PFSK-1 (cell line): ENCODE measurements around the gene CISTR.

Source experiments
- FOXP2 ChIP-seq: optimal IDR thresholded peaks from 2 replicates; pipeline ENCODE3; 2011; ENCODE audit warnings: borderline replicate concordance, control low read depth, inconsistent platforms; ENCODE audit not compliant: insufficient read depth; ENCODE audit errors: extremely low read length, extremely low read depth
- POLR2AphosphoS5 ChIP-seq: IDR thresholded peaks from 2 replicates; pipeline ENCODE4 v1.6.1; 2012; ENCODE audit warnings: low read depth, mild to moderate bottlenecking, control low read depth, low read length, moderate library complexity
- REST ChIP-seq, 2 experiments: IDR thresholded peaks; 2 replicates each; pipeline versions ENCODE4 v1.6.1 to v1.8.0; 2011 to 2012; ENCODE audit warnings: low read depth in 2 of 2, low read length in 2 of 2, control low read depth in 1 of 2, inconsistent platforms in 1 of 2, mild to moderate bottlenecking in 1 of 2, moderate library complexity in 1 of 2; ENCODE audit not compliant: insufficient read depth in 1 of 2
- SIN3A ChIP-seq: IDR thresholded peaks from 2 replicates; pipeline ENCODE4 v1.6.1; 2012; ENCODE audit warnings: mild to moderate bottlenecking, low read length, moderate library complexity, borderline replicate concordance; ENCODE audit not compliant: insufficient read depth
- TAF1 ChIP-seq: IDR thresholded peaks from 2 replicates; pipeline ENCODE4 v1.6.1; 2012; ENCODE audit warnings: low read length, control low read depth, borderline replicate concordance; ENCODE audit not compliant: insufficient read depth

Gene CISTR

GRCh38 chr12:53782093-53782703, 30.4 kb upstream of the CISTR start:
- TF ChIP-seq POLR2AphosphoS5 (no peak), TAF1 (no peak), SIN3A (no peak), FOXP2 (no peak)

DNA sequence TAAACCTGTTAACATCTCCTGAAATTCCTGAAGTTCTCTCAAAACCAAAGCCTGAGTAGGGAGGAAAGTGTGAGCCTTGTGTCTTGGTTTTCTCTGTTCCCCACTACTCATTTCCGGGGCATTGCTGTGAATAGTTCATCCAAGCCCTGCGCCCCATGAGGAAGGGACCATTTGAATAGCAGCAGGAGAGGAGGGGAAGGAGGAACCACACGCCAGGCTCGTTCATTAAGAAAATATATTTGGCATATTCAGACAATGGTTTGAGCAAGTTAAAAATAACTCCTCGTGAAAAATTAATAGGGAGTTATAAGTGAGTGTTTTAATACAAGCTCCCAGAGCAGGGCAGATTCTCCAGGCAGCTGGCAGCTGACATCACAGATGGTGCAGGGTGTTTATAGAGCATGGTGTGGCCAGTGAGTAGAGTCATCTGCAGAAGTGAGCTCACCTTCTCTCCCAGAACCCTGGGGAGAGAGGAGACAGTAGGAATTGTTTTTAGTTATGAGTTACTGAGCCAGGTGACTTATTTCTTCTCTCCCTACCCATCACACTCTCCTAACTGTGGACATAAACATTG, 29.5 kb upstream of the CISTR start:
- no peak for TF ChIP-seq TAF1
- TF ChIP-seq POLR2AphosphoS5, result no peak
- no peak for TF ChIP-seq REST (IDR thresholded peaks at IDR 0.05; ENCODE audit: insufficient read depth in 1 of 2, low read depth in 2 of 2, low read length in 2 of 2)
- no peak for TF ChIP-seq FOXP2
- no peak for TF ChIP-seq SIN3A

- TF ChIP-seq TAF1 (no peak), REST (IDR thresholded peaks at IDR 0.05; ENCODE audit: insufficient read depth in 1 of 2, low read depth in 2 of 2, low read length in 2 of 2) (no peak)
Measured at GRCh38 chr12:53780323-53780722, 28.5 kb upstream of the CISTR start.

DNA sequence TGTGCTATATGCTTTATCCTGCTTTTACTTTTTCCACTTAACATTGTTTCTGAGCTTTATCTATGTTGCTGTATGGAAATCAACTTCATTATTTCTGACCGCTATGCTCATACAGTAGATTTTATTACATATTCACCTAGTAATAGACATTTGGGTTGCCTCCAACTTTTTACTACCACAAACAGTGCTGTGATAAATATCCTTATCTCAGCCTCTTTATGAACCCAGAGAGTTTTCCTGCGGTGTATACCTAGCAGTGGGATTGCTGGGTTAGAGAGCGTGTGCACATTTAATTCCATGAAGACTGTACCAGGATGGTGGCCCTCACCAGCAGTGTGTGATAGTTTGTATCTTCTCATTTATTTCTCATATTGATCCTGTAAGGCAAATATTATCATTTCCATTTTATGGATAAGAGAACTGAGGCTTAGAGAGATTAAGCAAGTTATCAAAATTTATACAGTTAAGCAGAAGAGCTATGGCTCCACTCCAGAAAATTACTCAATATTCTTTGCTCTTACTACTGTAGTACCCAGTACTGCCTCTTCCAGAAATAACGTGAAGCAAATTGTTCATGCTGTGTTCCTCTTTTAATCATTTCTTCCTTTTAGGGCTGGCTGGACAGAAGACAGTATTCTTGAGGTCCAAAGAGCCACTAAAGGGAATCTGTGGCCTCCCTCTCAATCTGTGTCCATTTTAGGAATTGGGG, 26.3 kb upstream of the CISTR start:
- TF ChIP-seq POLR2AphosphoS5 (no peak), SIN3A (no peak), TAF1 (no peak), REST (IDR thresholded peaks at IDR 0.05; ENCODE audit: insufficient read depth in 1 of 2, low read depth in 2 of 2, low read length in 2 of 2) (no peak), FOXP2 (no peak)

GRCh38 chr12:53777412-53777811, 25.6 kb upstream of the CISTR start:
- TF ChIP-seq POLR2AphosphoS5 (no peak), SIN3A (no peak), TAF1 (no peak), REST (IDR thresholded peaks at IDR 0.05; ENCODE audit: insufficient read depth in 1 of 2, low read depth in 2 of 2, low read length in 2 of 2) (no peak), FOXP2 (no peak)
